HG03521 (cell line): ENCODE data around the gene LIN28B.

Source experiments
- ATAC-seq: cut with Tn5 transposase; IDR thresholded peaks from one replicate; pipeline ENCODE4 v1.9.1; 2021; ENCODE audit warnings: mild to moderate bottlenecking, moderate library complexity; ENCODE audit not compliant: unreplicated experiment

The LIN28B gene

GRCh38 chr6:105106260-105106659 lies 149.4 kb downstream of the LIN28B start:
- ATAC-seq: no peak

DNA sequence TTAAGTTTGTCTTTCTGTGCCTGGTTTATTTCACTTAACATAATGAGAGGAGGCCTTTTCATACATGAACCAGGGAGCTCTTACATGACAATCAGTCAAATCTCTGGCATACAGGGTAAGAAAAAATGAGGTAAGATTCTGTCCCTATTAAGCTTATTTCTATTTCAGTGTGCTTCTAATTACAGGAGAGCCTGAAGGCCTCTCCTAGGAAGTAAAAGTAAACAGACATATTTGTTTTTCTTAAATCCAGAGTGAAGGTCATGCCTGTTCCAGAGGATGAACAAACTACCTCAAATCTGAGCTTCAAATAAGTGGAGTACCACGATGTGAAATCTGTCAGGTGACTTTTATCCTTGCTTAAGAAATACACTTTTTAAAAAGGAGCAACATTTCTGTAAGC lies 150.3 kb downstream of the LIN28B start:
- no peak for ATAC-seq

DNA sequence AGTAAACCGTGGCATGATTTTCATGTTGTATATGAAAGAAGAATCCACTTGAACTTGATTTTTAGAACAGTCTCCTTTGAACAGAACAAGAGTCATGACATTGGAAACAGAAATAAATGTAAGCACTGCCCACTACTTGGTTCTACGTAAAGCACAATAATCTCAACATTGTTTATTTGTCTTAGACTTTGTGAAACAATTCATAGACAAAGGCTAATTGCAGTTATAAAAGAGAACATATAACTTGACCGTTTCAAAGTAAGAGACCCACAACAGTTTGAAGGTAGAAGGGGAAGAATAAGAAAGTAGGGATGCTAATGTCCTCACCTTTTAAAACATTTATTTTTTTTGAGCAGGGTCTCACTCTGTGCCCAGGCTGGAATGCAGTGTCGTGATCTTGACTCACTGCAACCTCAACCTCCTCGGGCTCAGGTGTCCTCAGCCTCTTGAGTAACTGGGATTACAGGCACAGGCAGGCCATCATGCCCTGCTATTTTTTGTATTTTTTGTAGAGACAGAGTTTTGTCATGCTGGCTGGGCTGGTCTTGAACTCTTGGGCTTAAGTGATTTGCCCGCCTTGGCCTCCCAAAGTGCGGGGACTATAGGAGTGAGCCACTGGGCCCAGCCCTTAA lies 151.8 kb downstream of the LIN28B start:
- no peak for ATAC-seq

DNA sequence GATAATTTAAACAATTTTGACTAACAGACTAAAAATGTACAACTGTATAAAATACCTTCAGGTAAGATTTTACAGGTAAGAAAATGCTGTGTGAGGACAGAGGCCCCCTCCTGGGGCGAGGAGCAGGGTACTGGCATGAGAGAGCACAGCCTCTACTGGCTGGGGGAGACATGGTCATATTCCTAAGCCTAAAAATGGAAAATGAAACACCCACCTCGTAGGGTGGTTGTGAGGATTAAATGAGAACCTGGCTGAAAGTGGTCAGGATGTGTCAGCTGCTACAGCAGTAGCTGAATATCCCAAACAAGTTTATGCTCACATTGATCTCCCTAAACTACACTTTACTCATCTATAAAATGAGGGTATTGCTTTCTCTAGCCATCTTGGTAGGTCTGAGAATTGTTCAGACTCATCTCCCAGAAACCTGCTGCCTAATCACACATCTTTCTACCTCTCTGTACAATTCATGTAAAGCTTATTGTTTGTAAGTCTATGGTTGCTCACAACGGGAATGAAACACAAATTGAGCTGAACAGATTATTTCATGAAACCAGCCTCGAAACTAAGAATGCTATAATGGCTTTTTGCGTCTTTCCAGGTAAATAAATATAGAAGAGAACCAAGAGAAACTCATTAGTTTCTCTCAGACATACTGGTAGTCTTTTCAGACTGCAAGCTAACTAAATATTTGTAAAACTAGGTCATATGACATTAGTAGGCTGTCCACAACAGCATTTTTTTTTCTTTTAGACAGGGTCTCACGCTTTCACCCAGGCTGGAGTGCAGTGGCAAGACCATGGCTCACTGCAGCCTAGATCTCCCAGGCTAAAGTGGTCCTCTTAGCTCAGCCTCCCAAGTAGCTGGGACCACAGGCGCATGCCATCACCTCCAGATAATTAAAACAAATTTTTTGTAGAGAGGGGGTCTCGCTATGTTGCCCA lies 153.3 kb downstream of the LIN28B start:
- no peak for ATAC-seq

GRCh38 chr6:105111105-105111504 lies 154.2 kb downstream of the LIN28B start:
- no peak for ATAC-seq

DNA sequence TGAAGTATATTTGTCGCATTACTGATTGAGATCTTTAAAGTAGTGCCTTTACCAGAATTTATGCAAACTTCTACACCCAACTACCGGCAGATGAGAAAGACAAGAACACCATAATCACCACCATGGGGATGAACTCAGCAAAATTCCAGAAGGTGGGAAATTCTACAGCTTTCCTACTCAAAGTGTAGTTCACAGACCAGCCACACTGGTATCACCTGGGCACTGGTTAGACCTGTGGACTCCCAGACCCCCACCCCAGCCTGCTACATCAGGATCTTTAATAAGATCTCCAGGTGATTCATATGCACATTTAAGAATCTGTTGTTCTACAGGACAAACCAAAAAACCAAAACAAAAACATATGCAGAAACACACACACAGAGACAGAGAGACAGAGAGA lies 155.0 kb downstream of the LIN28B start:
- ATAC-seq: no peak

DNA sequence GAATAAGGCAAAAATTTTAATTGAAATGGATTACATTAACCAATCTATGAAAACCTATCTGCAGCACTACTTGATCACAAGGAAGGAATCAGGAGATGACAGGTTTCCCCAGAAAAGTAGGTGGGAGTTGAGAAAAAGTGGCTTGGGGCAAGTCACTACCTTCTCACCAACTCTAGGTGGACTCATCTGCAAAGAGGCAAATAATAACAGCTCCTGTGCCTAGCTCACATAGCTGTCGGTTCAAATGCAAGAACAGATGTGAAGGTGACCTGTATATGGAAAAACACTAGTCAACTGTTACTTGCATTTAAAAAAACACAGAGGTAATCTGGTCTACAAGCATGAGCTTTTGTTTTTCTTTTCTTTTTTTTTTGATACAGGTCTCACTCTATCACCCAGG lies 155.7 kb downstream of the LIN28B start:
- ATAC-seq: no peak

- no peak for ATAC-seq
Observed at GRCh38 chr6:105113422-105113821, 156.5 kb downstream of the LIN28B start.

DNA sequence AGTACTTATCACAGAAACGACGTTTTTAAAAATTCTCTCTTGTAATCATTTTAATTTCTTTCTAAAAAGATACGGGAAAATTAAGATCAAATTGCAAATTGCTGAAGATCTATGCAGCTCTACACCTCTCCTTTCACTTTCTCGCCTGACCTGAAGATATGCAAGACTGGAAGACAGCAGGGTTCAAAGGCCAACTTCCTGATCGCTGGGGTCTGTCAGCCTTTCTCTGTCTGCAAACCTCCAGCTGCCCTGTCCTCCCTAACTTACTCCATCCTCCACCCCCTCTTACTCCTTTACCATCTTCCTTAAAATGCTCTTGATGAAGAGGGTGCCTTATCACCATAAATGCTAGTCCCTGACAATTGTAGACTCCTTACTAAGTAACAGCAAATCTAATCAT lies 159.2 kb downstream of the LIN28B start:
- ATAC-seq: no peak

- no peak for ATAC-seq
Observed at GRCh38 chr6:105120570-105120969, 163.7 kb downstream of the LIN28B start.

- ATAC-seq: no peak
Observed at GRCh38 chr6:105121981-105122380, 165.1 kb downstream of the LIN28B start.

DNA sequence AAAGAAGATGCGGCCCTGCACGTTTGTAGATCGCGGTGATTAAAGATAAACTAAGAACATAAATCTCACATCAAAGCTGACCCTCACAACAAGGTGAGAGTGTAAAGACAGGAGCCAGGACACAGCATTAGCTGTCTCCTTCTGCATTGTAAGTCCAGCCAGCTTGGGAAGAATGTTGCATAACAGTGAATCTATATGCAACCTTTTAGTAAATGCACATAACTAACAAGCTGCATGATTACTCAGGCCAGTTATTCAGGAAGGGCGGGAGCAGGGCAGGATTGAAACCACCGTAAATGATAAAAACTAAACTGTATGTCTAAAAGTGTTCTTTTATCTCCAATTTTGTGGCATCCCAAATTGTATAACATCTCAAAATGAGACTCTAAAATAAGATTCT lies 165.8 kb downstream of the LIN28B start:
- no peak for ATAC-seq
